Panc1 (cell line): ENCODE data around the gene VCPKMT. TPM values are rescaled to one million over a fixed set of nuclear protein-coding genes. Genes with fewer than 3 reads are reported as not detected.
A peak's percentile ranks its signal among the peaks of the same experiment; 100 is the strongest.

Experiments
- ATAC-seq: fragments of 200-7000 bp; cut with Tn5 transposase; 2 replicates; pipeline ENCODE4 v1.9.1; 2020; ENCODE audit warnings: mild to moderate bottlenecking, moderate library complexity
- BruUV-seq: library from RNA; stranded (reverse); fragments of 400-500 nt; replicated peaks from 2 replicates; lab custom pipeline; 2021; lab: Mats Ljungman, UMichigan
- CTCF ChIA-PET: fragments of 300-600 bp; sonication (Branson Sonifier 250); formaldehyde crosslinking; loops from one replicate; lab custom pipeline; 2022; ENCODE audit warnings: antibody characterized with exemption; lab: Charles Lee
- POLR2A ChIA-PET: fragments of 300-600 bp; sonication (Branson Sonifier 250); formaldehyde crosslinking; loops from one replicate; lab custom pipeline; 2022; ENCODE audit warnings: antibody characterized with exemption; lab: Charles Lee
- DNase-seq: peaks from one replicate; pipeline ENCODE4 v3.0.0-alpha.2; 2010; ENCODE audit warnings: low read depth, low spot score
- H3K27ac ChIP-seq: 2 replicates; pipeline ENCODE4 v1.5.1; 2011; ENCODE audit warnings: mild to moderate bottlenecking, low read length, inconsistent platforms
- H3K27me3 ChIP-seq: fragments of 200-500 bp; sonication (Bioruptor generic); 2 replicates; pipeline ENCODE4 v1.6.0; 2014; ENCODE audit warnings: low read length, inconsistent platforms; ENCODE audit not compliant: control insufficient read depth, insufficient read depth
- H3K36me3 ChIP-seq: fragments of 200-500 bp; sonication (Bioruptor generic); 2 replicates; pipeline ENCODE4 v1.5.1; 2014; ENCODE audit warnings: inconsistent platforms, mild to moderate bottlenecking, low read length, moderate library complexity; ENCODE audit not compliant: control insufficient read depth, insufficient read depth
- H3K4me1 ChIP-seq: 2 replicates; pipeline ENCODE4 v1.5.1; 2011; ENCODE audit warnings: inconsistent platforms, mild to moderate bottlenecking, low read length, moderate library complexity; ENCODE audit not compliant: control insufficient read depth, insufficient read depth
- H3K4me3 ChIP-seq, 2 experiments: 2 replicates each; pipeline ENCODE4 v1.5.1; 2011 to 2012; ENCODE audit warnings: low read depth in 2 of 2, low read length in 2 of 2, mild to moderate bottlenecking in 2 of 2, inconsistent platforms in 1 of 2, moderate library complexity in 1 of 2
- H3K9me3 ChIP-seq: fragments of 200-500 bp; sonication (Bioruptor generic); 2 replicates; pipeline ENCODE4 v1.5.1; 2014; ENCODE audit warnings: low read depth, mild to moderate bottlenecking, inconsistent platforms, low read length, moderate library complexity; ENCODE audit not compliant: control insufficient read depth, insufficient read depth
- CTCF ChIP-seq: fragments of 450-650 bp; IDR thresholded peaks from 2 replicates; pipeline ENCODE4 v1.5.1; 2017; ENCODE audit warnings: mild to moderate bottlenecking
- POLR2AphosphoS5 ChIP-seq: IDR thresholded peaks from 2 replicates; pipeline ENCODE4 v1.6.1; 2012; ENCODE audit warnings: mild to moderate bottlenecking, low read depth, low read length, moderate library complexity
- REST ChIP-seq, 2 experiments: IDR thresholded peaks; 2 replicates each; pipeline ENCODE4 v1.6.1; 2011 to 2012; ENCODE audit warnings: low read depth in 2 of 2, control low read depth in 1 of 2, low read length in 1 of 2, mild to moderate bottlenecking in 1 of 2, moderate library complexity in 1 of 2; ENCODE audit not compliant: insufficient read depth in 1 of 2
- SIN3A ChIP-seq: IDR thresholded peaks from 2 replicates; pipeline ENCODE4 v1.6.1; 2012; ENCODE audit warnings: low read depth, mild to moderate bottlenecking, low read length, moderate library complexity, borderline replicate concordance; ENCODE audit not compliant: insufficient read depth
- TCF7L2 ChIP-seq: IDR thresholded peaks from 2 replicates; pipeline ENCODE4 v1.6.1; 2011; ENCODE audit warnings: mild to moderate bottlenecking, low read depth, low read length, inconsistent platforms
- in situ Hi-C: cut with HindIII; loops from 2 replicates; pipeline ENCODE4 v1.10.0; 2016; ENCODE audit warnings: low sequenced_read_pairs, low pct_unique_long_range_greater_than_20kb
- intact Hi-C: fragments of 100-400 bp; cut with micrococcal nuclease; formaldehyde crosslinking; loops from one replicate; pipeline ENCODE4 v1.10.0; 2022; ENCODE audit not compliant: unreplicated experiment
- total RNA-seq: library from RNA; stranded (reverse); gene quantifications from one replicate; pipeline ENCODE4 v1.2.1, GENCODE V29; 2021; ENCODE audit not compliant: unreplicated experiment

Gene VCPKMT
- total RNA-seq, 1 experiment from 2014 or later, result 6.1 TPM

GRCh38 chr14:50117456-50117855 is 1.1 kb upstream of the VCPKMT start:
- no TSS peak for BruUV-seq
- ATAC-seq (no peak), DNase-seq (no peak)
- Histone ChIP-seq H3K4me3 (no peak overlapping the region), H3K4me1 (peaks cover 8% of the 10 kb centered on the region), H3K27ac (peak overlapping the region; percentile 12; the same call in 1 of the 2 replicates), H3K27me3 (no peaks in the 10 kb centered on the region), H3K36me3 (peaks cover 20% of the 10 kb centered on the region), H3K9me3 (no peaks in the 10 kb centered on the region)
- ChIA-PET POLR2A (no interaction called here), CTCF (no interaction called here)
- intact Hi-C loops (no loop called here), in situ Hi-C loops (no loop called here)
- TF ChIP-seq REST (IDR thresholded peaks at IDR 0.05; ENCODE audit: insufficient read depth in 1 of 2, low read depth in 2 of 2, low read length in 1 of 2) (no peak), CTCF (no peak), TCF7L2 (no peak), SIN3A (no peak), POLR2AphosphoS5 (no peak)

GRCh38 chr14:50116966-50117365 is 594 bp upstream of the VCPKMT start:
- ChIA-PET POLR2A (interaction anchor here (0.7 kb wide), 1 partner anchor 57 kb away, joined by 3 read pairs; no protein-coding TSS in a partner anchor), CTCF (no interaction called here)

More at GRCh38 chr14:50116966-50117365, 594 bp upstream of the VCPKMT start:
- DNase-seq, result no peak
- no TSS peak for BruUV-seq
- peak overlapping the region; percentile 79 to 80; a peak in 3 of 4 replicates for H3K4me3 ChIP-seq
- H3K36me3 ChIP-seq, result peaks cover 20% of the 10 kb centered on the region
- peak overlapping the region; percentile 97 for H3K27ac ChIP-seq
- intact Hi-C loops (no loop called here), in situ Hi-C loops (no loop called here)
- H3K27me3 ChIP-seq, result no peaks in the 10 kb centered on the region
- no peaks in the 10 kb centered on the region for H3K9me3 ChIP-seq
- no peak for ATAC-seq
- peaks cover 8% of the 10 kb centered on the region for H3K4me1 ChIP-seq
- TF ChIP-seq CTCF (no peak), TCF7L2 (no peak), REST (IDR thresholded peaks at IDR 0.05; ENCODE audit: insufficient read depth in 1 of 2, low read depth in 2 of 2, low read length in 1 of 2) (no peak), SIN3A (no peak), POLR2AphosphoS5 (no peak)
